ENCODE measurements around the gene HSD3B7. TPM values are rescaled to one million over a fixed set of nuclear protein-coding genes. Genes with fewer than 3 reads are reported as not detected.

HSD3B7 gene
- total and polyA plus RNA-seq, 2 donors (not counting 1 experiment from before 2014, with no cell fraction given), result 0.89 to 1.2 TPM

GRCh38 chr16:30998852-30999761, 14.1 kb downstream of the HSD3B7 start:
- Histone ChIP-seq H2AFZ (ENCODE audit: insufficient read depth, low read depth, low read length, poor library complexity, severe bottlenecking) (no peak overlapping the region), H3K27me3 (replicated peaks in 1 of 4; ENCODE audit: control extremely low read depth in 1 of 4, control insufficient read depth in 3 of 4, insufficient read depth in 4 of 4, low read length in 3 of 4) (peaks cover 0 to 7% (median 0%) of the 10 kb centered on the region in 4 experiments), H3K36me3 (replicated peaks in 1 of 2; ENCODE audit: control extremely low read depth in 1 of 2, control insufficient read depth in 1 of 2, extremely low read depth in 1 of 2, insufficient read depth in 2 of 2, low read length in 1 of 2) (no peaks in the 10 kb centered on the region), H3K4me1 (ENCODE audit: control insufficient read depth in 2 of 2, insufficient read depth in 2 of 2, low read length in 2 of 2) (peaks cover 9 to 13% of the 10 kb centered on the region in 2 donors), H3K79me2 (ENCODE audit: control insufficient read depth, insufficient read depth, low read length) (no peaks in the 10 kb centered on the region), H3K9ac (ENCODE audit: low read length) (no peak overlapping the region), H3K4me2 (replicated peaks; ENCODE audit: low read depth, low read length, poor library complexity, severe bottlenecking) (no peak overlapping the region), H3K9me3 (ENCODE audit: control extremely low read depth in 1 of 3, control insufficient read depth in 2 of 3, insufficient read depth in 1 of 3, low read length in 2 of 3) (peaks cover 0 to 5% (median 0%) of the 10 kb centered on the region in 3 donors), H4K20me1 (ENCODE audit: control insufficient read depth, insufficient read depth, low read length, poor library complexity, severe bottlenecking) (no peaks in the 10 kb centered on the region), H3K4me3 (ENCODE audit: control extremely low read depth in 1 of 5, extremely low read depth in 1 of 5, insufficient read depth in 1 of 5, low read depth in 2 of 5, low read length in 4 of 5) (no peak overlapping the region), H3K27ac (ENCODE audit: low read length in 2 of 2) (no peak overlapping the region)
- Mint-ChIP-seq H3K4me3 (no peak overlapping the region), H3K27me3 (no peaks in the 10 kb centered on the region), H3K9me3 (ENCODE audit: insufficient read depth) (no peaks in the 10 kb centered on the region), H3K4me1 (peaks cover 9% of the 10 kb centered on the region), H3K27ac (no peak overlapping the region)
- 89% methylated on average over 4 of the region's 6 CpGs for whole genome bisulfite sequencing (ENCODE audit: insufficient coverage)
- POLR2A ChIA-PET, result interaction anchor here (0.6 to 1.4 kb wide), 2 partner anchors 181 to 1233 kb away, joined by 3 to 4 read pairs; partner anchors contain the start of gene FUS
- no peak for ATAC-seq (ENCODE audit: low read depth)
- no peak for DNase-seq
- CTCF ChIA-PET, result interaction anchor here (0.6 to 1.1 kb wide), 6 partner anchors 14 to 462 kb away, joined by 3 to 5 read pairs (median 3); partner anchors contain the start of gene HSD3B7
- TF ChIP-seq CTCF (IDR thresholded peaks at IDR 0.05) (no peak), EZH2 (IDR thresholded peaks at IDR 0.05; ENCODE audit: borderline replicate concordance, insufficient read depth, low read depth, low read length, poor library complexity, severe bottlenecking) (no peak)
- intact Hi-C loops (cut with micrococcal nuclease), result no loop called here
